NCI-H82 (cell line): ENCODE data around the gene APOBEC3F.

Source experiments
- DNase-seq: peaks from one replicate; lab custom pipeline; 2025; lab: John Stamatoyannopoulos, UW

APOBEC3F gene

DNA sequence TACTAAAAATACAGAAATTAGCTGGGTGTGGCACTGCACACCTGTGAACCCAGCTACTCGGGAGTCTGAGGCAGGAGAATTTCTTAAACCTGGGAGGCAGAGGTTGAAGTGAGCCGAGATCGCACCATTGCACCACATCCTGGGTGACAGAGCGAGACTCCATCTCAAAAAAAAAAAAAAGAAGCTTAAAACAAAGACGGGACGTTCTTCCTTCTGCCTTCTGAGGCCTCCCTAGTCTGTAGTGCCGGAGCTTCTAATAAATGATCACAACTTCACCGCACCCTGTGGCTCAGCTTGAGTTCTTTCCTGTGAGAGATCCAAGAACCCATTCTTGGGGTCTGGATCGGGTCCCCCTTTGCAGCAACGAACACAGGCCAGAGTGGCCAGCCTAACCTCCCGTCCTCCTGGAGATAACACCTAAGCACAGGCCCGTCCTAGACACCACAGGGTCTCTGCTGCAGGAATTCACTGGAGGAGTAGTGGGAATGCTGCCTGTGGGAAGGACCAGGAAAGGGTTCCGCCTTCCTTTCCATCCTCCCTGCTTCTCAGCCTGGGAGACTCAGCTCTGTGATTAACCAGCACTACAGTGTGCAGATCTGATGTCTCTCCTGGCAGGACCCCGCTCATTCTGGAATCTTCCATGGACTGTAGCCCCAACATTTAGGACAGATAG lies 54.2 kb downstream of the APOBEC3F start:
- DNase-seq: no peak

DNA sequence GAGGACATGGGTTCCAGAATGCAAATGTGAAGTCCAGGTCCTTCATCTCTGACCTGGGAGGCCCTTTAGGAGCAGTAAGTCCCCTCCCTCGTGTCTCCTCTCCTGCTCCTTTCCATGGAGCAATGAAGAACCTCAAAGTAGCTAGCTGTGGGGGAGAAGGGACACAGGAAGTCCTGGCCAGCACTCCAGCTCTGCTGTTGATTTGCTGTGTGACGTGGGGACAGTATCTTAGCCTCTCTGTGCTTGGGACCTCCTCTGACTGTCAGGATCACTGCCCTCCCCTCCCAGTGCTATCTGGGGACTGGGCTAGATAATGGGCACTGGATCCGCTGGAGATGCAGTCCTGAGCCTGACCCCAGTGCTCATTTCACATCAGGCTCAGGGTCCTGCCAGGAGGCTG lies 55.3 kb downstream of the APOBEC3F start:
- DNase-seq: no peak

GRCh38 chr22:39097098-39098020 lies 56.7 kb downstream of the APOBEC3F start, which contains the start of gene APOBEC3H:
TSS of gene APOBEC3H (plus strand) at chr22:39097244. CDS start at chr22:39100279, 3,035 bp downstream.
- DNase-seq: no peak

DNA sequence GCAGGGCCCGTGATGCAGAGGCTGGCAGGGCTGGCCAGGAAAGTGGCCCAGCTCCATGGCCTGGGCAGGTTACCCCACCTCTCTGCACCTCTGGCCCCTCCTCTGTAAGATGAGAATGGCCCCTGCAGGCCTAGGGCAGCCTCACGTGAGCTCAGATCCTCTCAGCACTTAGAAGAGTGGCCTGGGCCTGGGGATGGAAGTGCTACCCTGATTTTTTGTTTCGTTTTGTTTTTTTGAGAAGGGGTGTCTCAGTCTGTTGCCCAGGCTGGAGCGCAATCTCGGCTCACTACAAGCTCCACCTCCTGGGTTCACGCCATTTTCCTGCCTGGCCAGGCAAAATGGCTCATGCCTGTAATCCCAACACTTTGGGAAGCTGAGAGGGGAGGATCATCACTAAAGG lies 57.4 kb downstream of the APOBEC3F start:
- no peak for DNase-seq

- no peak for DNase-seq
Measured at GRCh38 chr22:39098576-39098975, 57.9 kb downstream of the APOBEC3F start.

DNA sequence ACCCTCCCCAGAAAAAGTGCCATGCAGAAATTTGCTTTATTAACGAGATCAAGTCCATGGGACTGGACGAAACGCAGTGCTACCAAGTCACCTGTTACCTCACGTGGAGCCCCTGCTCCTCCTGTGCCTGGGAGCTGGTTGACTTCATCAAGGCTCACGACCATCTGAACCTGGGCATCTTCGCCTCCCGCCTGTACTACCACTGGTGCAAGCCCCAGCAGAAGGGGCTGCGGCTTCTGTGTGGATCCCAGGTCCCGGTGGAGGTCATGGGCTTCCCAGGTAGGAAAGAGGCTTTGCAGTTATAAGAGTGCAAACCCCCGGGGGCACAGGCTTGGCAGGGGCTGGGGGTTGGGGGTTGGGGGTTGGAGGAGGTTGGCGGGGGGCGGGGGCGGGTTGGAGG lies 60.6 kb downstream of the APOBEC3F start:
- DNase-seq: no peak

GRCh38 chr22:39103431-39103830 lies 62.8 kb downstream of the APOBEC3F start:
- no peak for DNase-seq
